Ishikawa (cell line): ENCODE data around the gene EIF2S2.
A peak's percentile ranks its signal among the peaks of the same experiment; 100 is the strongest.

Experiments
- CEBPB ChIP-seq: IDR thresholded peaks from 2 replicates; pipeline ENCODE4 v1.6.1; 2012
- CREB1 ChIP-seq: IDR thresholded peaks from 2 replicates; pipeline ENCODE4 v1.6.1; 2012; ENCODE audit warnings: low read depth
- EGR1 ChIP-seq: IDR thresholded peaks from 2 replicates; pipeline ENCODE4 v1.6.1; 2012
- EP300 ChIP-seq: IDR thresholded peaks from 2 replicates; pipeline ENCODE4 v1.6.1; 2012; ENCODE audit warnings: borderline replicate concordance
- FOXM1 ChIP-seq: IDR thresholded peaks from 2 replicates; pipeline ENCODE4 v1.6.1; 2012; ENCODE audit warnings: low read depth, borderline replicate concordance
- NFIC ChIP-seq: IDR thresholded peaks from 2 replicates; pipeline ENCODE4 v1.6.1; 2012
- RAD21 ChIP-seq: IDR thresholded peaks from 2 replicates; pipeline ENCODE4 v1.6.1; 2012; ENCODE audit warnings: low read depth
- REST ChIP-seq: IDR thresholded peaks from 2 replicates; pipeline ENCODE4 v1.6.1; 2012; ENCODE audit warnings: low read depth, mild to moderate bottlenecking
- TAF1 ChIP-seq: IDR thresholded peaks from 2 replicates; pipeline ENCODE4 v1.6.1; 2012; ENCODE audit warnings: low read depth, mild to moderate bottlenecking
- TCF12 ChIP-seq: IDR thresholded peaks from 2 replicates; pipeline ENCODE4 v1.6.1; 2012; ENCODE audit warnings: low read depth
- TEAD4 ChIP-seq: IDR thresholded peaks from 2 replicates; pipeline ENCODE4 v1.6.1; 2012
- YY1 ChIP-seq: IDR thresholded peaks from 2 replicates; pipeline ENCODE4 v1.6.1; 2012; ENCODE audit warnings: low read depth
- ZBTB7A ChIP-seq: IDR thresholded peaks from 2 replicates; pipeline ENCODE4 v1.6.1; 2012; ENCODE audit warnings: low read depth
- TF ChIP-seq, protein P1 (sequence below): IDR thresholded peaks from 2 replicates; pipeline ENCODE4 v1.6.1; 2012
- TF ChIP-seq, protein P2 (sequence below): IDR thresholded peaks from 2 replicates; pipeline ENCODE4 v1.6.1; 2012

EIF2S2 gene

DNA sequence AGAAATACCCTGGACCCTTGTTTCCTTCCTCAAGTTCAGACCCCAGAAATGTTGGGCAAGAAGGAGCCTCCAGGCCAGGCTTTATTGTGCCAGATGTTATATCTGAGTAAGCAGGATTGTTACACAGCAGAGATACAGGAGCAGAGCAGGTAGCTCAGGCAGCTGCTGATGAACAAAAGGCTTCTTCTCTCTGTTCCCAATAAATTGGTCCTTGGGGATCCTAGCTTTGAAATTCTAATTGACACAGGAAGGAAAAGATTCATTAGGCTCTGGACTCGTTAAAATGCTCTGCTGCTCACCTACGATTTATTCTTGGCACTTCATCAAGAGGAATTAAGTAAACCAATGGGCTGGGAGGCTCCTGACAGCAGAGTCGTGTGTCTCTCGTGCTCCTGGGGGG lies 64.1 kb downstream of the EIF2S2 start:
- TF ChIP-seq TEAD4, result no peak
- no peak for TF ChIP-seq CEBPB
- TF ChIP-seq EP300, result no peak
- TF ChIP-seq, protein P1, sequence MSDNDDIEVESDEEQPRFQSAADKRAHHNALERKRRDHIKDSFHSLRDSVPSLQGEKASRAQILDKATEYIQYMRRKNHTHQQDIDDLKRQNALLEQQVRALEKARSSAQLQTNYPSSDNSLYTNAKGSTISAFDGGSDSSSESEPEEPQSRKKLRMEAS, result no peak
- TF ChIP-seq CREB1, result no peak
- no peak for TF ChIP-seq NFIC
- no peak for TF ChIP-seq TAF1
- TF ChIP-seq, protein P2, sequence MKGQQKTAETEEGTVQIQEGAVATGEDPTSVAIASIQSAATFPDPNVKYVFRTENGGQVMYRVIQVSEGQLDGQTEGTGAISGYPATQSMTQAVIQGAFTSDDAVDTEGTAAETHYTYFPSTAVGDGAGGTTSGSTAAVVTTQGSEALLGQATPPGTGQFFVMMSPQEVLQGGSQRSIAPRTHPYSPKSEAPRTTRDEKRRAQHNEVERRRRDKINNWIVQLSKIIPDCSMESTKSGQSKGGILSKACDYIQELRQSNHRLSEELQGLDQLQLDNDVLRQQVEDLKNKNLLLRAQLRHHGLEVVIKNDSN, result no peak
- TF ChIP-seq FOXM1, result no peak
- TF ChIP-seq YY1, result no peak
- TF ChIP-seq RAD21, result no peak

- no peak for TF ChIP-seq CREB1
- no peak for TF ChIP-seq FOXM1
- no peak for TF ChIP-seq TCF12
- TF ChIP-seq TAF1, result no peak
These were observed 64.9 kb downstream of the EIF2S2 start for GRCh38 chr20:34047010-34047687.

- no peak for TF ChIP-seq NFIC
- TF ChIP-seq REST, result no peak
- TF ChIP-seq EGR1, result no peak
- TF ChIP-seq TAF1, result no peak
- TF ChIP-seq TEAD4, result no peak
- no peak for TF ChIP-seq ZBTB7A
- TF ChIP-seq, protein P2, result no peak
- no peak for TF ChIP-seq RAD21
- TF ChIP-seq FOXM1, result no peak
- TF ChIP-seq EP300, result no peak
These were observed 65.9 kb downstream of the EIF2S2 start for GRCh38 chr20:34045930-34046725.

DNA sequence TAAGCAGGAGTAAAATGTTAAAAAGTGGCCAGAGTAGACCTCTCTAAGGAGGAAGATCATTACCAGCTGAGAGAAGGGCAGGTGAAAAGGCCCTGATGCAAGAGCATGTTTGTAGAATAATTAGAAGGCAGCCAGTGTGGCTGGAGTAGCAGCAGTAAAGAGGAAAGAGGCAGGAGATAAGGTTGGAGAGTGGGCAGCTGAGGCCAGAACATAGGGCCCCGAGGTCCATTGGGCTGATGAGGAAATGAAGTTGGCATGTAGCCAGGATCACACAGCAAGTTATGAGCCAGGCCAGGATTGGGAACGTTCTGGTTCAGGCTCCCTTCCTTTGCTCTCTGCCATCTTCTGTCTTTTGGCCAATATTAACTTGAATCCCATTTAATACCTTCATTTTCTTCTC lies 66.7 kb downstream of the EIF2S2 start:
- TF ChIP-seq NFIC (peak; percentile 41; the same call in 1 of the 2 replicates), RAD21 (no peak), EGR1 (no peak), REST (no peak), TEAD4 (no peak), ZBTB7A (no peak), EP300 (no peak), TCF12 (no peak)

GRCh38 chr20:34043025-34043424 lies 69.0 kb downstream of the EIF2S2 start:
- TF ChIP-seq EGR1 (no peak), ZBTB7A (no peak), CEBPB (no peak), REST (no peak), NFIC (no peak), FOXM1 (no peak), TAF1 (no peak), YY1 (no peak), TEAD4 (no peak)
- TF ChIP-seq, protein P2, result no peak
